Measurements from ENCODE around the gene PLTP.

DNA sequence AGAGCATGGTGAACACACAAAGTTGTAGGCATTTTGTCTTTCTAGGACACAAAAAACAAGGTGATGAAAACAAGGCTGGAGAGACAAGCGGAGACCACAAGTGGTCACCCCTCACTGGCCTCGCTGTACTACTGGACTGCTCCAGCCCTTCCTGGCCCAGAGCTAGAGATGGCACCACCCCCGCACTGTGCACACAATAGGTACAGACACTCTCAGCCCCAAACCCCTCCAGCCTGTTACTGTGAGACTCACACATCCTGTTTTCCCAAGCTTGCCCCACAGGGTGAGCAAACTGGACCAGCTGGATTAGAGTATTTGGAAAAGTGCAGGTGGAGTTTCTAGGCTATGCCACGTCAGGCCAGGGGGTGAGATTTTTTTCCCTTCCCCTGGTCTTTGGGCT lies 39.3 kb downstream of the PLTP start:
- TF ChIP-seq, protein P1, sequence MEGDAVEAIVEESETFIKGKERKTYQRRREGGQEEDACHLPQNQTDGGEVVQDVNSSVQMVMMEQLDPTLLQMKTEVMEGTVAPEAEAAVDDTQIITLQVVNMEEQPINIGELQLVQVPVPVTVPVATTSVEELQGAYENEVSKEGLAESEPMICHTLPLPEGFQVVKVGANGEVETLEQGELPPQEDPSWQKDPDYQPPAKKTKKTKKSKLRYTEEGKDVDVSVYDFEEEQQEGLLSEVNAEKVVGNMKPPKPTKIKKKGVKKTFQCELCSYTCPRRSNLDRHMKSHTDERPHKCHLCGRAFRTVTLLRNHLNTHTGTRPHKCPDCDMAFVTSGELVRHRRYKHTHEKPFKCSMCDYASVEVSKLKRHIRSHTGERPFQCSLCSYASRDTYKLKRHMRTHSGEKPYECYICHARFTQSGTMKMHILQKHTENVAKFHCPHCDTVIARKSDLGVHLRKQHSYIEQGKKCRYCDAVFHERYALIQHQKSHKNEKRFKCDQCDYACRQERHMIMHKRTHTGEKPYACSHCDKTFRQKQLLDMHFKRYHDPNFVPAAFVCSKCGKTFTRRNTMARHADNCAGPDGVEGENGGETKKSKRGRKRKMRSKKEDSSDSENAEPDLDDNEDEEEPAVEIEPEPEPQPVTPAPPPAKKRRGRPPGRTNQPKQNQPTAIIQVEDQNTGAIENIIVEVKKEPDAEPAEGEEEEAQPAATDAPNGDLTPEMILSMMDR (IDR thresholded peaks at IDR 0.05): no peak
- no peak for TF ChIP-seq POLR2A (IDR thresholded peaks at IDR 0.05)

All from testis (tissue), 2 donors.